ENCODE results near the gene ABHD16B. TPM values are rescaled to one million over a fixed set of nuclear protein-coding genes. Genes with fewer than 3 reads are reported as not detected.
"Not testable (repeated sequence)": the region's sequence is repeated elsewhere in the genome, so short reads cannot be mapped to it uniquely, and the experiment has no call there.

The ABHD16B gene
- polyA plus RNA-seq, 2 of the 4 experiments (the other 2 are of a cell fraction) = not detected

GRCh38 chr20:63850689-63851547, 10.4 kb upstream of the ABHD16B start:
- WGBS (ENCODE audit: missing lambda C conversion rate) = 83% methylated on average over 25 of the region's 27 CpGs
- Histone ChIP-seq H3K9me3 (no peaks in the 10 kb centered on the region), H3K4me2 (no peak overlapping the region), H3K27ac (no peak overlapping the region), H3K4me3 (no peak overlapping the region), H3K4me1 (peaks cover 29% of the 10 kb centered on the region)
- FAIRE-seq = no peak
- DNase-seq (ENCODE audit: low read depth in 1 of 2, low spot score in 1 of 2) = no peak
- POLR2A ChIA-PET = no interaction called here
- TF ChIP-seq JUNB (IDR thresholded peaks at IDR 0.05) (no peak), ESRRA (IDR thresholded peaks at IDR 0.05; ENCODE audit: borderline replicate concordance, low read length) (no peak), HES2 (IDR thresholded peaks at IDR 0.05) (no peak), HOXB5 (CRISPR knock-in tag; IDR thresholded peaks at IDR 0.05) (no peak), MAX (IDR thresholded peaks at IDR 0.05) (no peak), FOSB (CRISPR knock-in tag; IDR thresholded peaks at IDR 0.05) (no peak), ZSCAN20 (CRISPR knock-in tag; IDR thresholded peaks at IDR 0.05) (no peak), CTCF (IDR thresholded peaks at IDR 0.05) (no peak), RCOR1 (IDR thresholded peaks at IDR 0.05; ENCODE audit: low read depth, low read length) (no peak), CBX2 (IDR thresholded peaks at IDR 0.05; ENCODE audit: borderline replicate concordance, low read depth) (no peak), E2F6 (IDR thresholded peaks at IDR 0.05; ENCODE audit: borderline replicate concordance, low read depth) (no peak), POLR2A (IDR thresholded peaks at IDR 0.05; ENCODE audit: low read length) (no peak), EHF (CRISPR knock-in tag; IDR thresholded peaks at IDR 0.05) (no peak), BCL3 (IDR thresholded peaks at IDR 0.05) (no peak)
- CTCF ChIA-PET = interaction anchor here (0.8 to 1.5 kb wide), 2 partner anchors 12 to 14 kb away, joined by 3 to 4 read pairs; partner anchors contain the start of gene TPD52L2
- ATAC-seq = no peak

GRCh38 chr20:63851548-63851943, 9.8 kb upstream of the ABHD16B start:
- ATAC-seq; H3K4me3 ChIP-seq; DNase-seq (ENCODE audit: low read depth in 1 of 2, low spot score in 1 of 2); H3K27ac ChIP-seq; H3K9me3 ChIP-seq; H3K4me2 ChIP-seq; POLR2A ChIA-PET; FAIRE-seq: not testable (repeated sequence)
- CTCF ChIA-PET = interaction anchor here (0.8 kb wide), 1 partner anchor 13 kb away, joined by 3 read pairs; the partner anchor contains the start of gene TPD52L2
- 86% methylated on average over 14 of the region's 14 CpGs for WGBS (ENCODE audit: missing lambda C conversion rate)
- H3K4me1 ChIP-seq = peaks cover 23% of the 10 kb centered on the region

- DNase-seq (ENCODE audit: low read depth in 1 of 2, low spot score in 1 of 2); H3K4me2 ChIP-seq; FAIRE-seq; POLR2A ChIA-PET; ATAC-seq; H3K4me3 ChIP-seq; H3K9me3 ChIP-seq: not testable (repeated sequence)
- H3K27ac ChIP-seq = peak overlapping the region in 1 of 2 experiments; percentile 42; a peak in 2 of 6 replicates
- CTCF ChIA-PET = interaction anchor here (2.6 kb wide), 1 partner anchor 10 kb away, joined by 12 read pairs; the partner anchor contains the start of gene TPD52L2
- peaks cover 13% of the 10 kb centered on the region; the same call in 1 of the 3 replicates for H3K4me1 ChIP-seq
- 72% methylated on average over 4 of the region's 4 CpGs for WGBS (ENCODE audit: missing lambda C conversion rate)
These were observed 7.6 kb upstream of the ABHD16B start for GRCh38 chr20:63853733-63854068.

All from A549 (cell line).